Osteoblast (primary cell): ENCODE data around the gene CLSTN2. TPM values are rescaled to one million over a fixed set of nuclear protein-coding genes. Genes with fewer than 3 reads are reported as not detected.

Experiments used
- DNase-seq: peaks from one replicate; pipeline ENCODE4 v3.0.0; 2011; ENCODE audit warnings: low spot score, mixed read lengths; ENCODE audit not compliant: insufficient read length; ENCODE audit errors: missing footprints
- H2AFZ ChIP-seq: 2 replicates; pipeline ENCODE4 v1.6.0; 2011; ENCODE audit warnings: mild to moderate bottlenecking, low read length
- H3K27ac ChIP-seq: 2 replicates; pipeline ENCODE4 v1.5.1; 2011; ENCODE audit warnings: mild to moderate bottlenecking, low read depth, low read length, moderate library complexity
- H3K27me3 ChIP-seq: 2 replicates; pipeline ENCODE4 v1.6.0; 2012; ENCODE audit warnings: mild to moderate bottlenecking, control low read depth, inconsistent platforms, low read length, moderate library complexity; ENCODE audit not compliant: insufficient read depth
- H3K36me3 ChIP-seq: 2 replicates; pipeline ENCODE4 v1.5.1; 2011; ENCODE audit warnings: mild to moderate bottlenecking, low read length, control low read depth, moderate library complexity; ENCODE audit not compliant: insufficient read depth
- H3K4me1 ChIP-seq: 2 replicates; pipeline ENCODE4 v1.5.1; 2011; ENCODE audit warnings: mild to moderate bottlenecking, low read length, control low read depth, moderate library complexity; ENCODE audit not compliant: insufficient read depth
- H3K4me2 ChIP-seq: 2 replicates; pipeline ENCODE4 v1.6.0; 2011; ENCODE audit warnings: mild to moderate bottlenecking, low read length; ENCODE audit not compliant: insufficient read depth
- H3K4me3 ChIP-seq: fragments of 200-600 bp; sonication (generic); 3 replicates; pipeline ENCODE4 v1.5.1; 2012; ENCODE audit warnings: mild to moderate bottlenecking, low read length, inconsistent platforms; ENCODE audit not compliant: insufficient read depth
- H3K79me2 ChIP-seq: 2 replicates; pipeline ENCODE4 v1.6.0; 2012; ENCODE audit warnings: mild to moderate bottlenecking, low read length, control low read depth, inconsistent platforms; ENCODE audit not compliant: insufficient read depth
- H3K9me3 ChIP-seq: 2 replicates; pipeline ENCODE4 v1.5.1; 2011; ENCODE audit warnings: low read depth, low read length, control low read depth
- H4K20me1 ChIP-seq: 2 replicates; pipeline ENCODE4 v1.6.0; 2012; ENCODE audit warnings: mild to moderate bottlenecking, low read length, control low read depth; ENCODE audit not compliant: insufficient read depth
- total RNA-seq: library from RNA; depleted of rRNA; stranded (reverse); fragments of >200 nt; gene quantifications from 2 replicates; pipeline ENCODE4 v1.2.3, GENCODE V29; 2012
- TF ChIP-seq, protein P1 (sequence below): IDR thresholded peaks from 2 replicates; pipeline ENCODE4 v1.5.1; 2011; ENCODE audit warnings: mild to moderate bottlenecking, low read depth, low read length, moderate library complexity; ENCODE audit errors: extremely low read depth

CLSTN2 gene
- total RNA-seq, 1 donor, result under 0.01 TPM

DNA sequence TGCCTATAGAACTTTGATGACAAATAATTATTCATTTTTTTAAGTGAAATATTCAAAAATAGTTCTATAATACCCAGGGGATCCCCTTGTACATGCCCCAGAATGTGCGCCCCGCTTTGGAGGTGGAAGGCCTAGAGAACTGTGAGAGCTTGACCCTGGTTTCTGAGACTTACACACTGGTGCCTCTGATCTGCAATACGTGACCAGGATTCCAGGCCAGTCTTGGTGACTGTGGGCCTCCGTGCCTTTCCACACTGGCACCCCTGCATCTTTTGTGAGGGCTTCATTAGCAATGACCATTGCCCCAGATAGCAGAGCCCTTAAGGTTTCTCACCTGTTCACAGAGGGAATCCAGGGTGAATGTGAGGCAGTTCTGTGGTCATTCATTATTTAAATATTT lies 44.0 kb downstream of the CLSTN2 start:
- Histone ChIP-seq H3K27ac (no peak overlapping the region), H3K36me3 (no peaks in the 10 kb centered on the region), H3K9me3 (no peaks in the 10 kb centered on the region), H4K20me1 (no peaks in the 10 kb centered on the region), H3K27me3 (no peaks in the 10 kb centered on the region), H3K4me2 (no peak overlapping the region), H3K4me1 (no peaks in the 10 kb centered on the region), H3K4me3 (no peak overlapping the region), H3K79me2 (no peaks in the 10 kb centered on the region), H2AFZ (no peak overlapping the region)
- DNase-seq, result no peak
- TF ChIP-seq, protein P1, sequence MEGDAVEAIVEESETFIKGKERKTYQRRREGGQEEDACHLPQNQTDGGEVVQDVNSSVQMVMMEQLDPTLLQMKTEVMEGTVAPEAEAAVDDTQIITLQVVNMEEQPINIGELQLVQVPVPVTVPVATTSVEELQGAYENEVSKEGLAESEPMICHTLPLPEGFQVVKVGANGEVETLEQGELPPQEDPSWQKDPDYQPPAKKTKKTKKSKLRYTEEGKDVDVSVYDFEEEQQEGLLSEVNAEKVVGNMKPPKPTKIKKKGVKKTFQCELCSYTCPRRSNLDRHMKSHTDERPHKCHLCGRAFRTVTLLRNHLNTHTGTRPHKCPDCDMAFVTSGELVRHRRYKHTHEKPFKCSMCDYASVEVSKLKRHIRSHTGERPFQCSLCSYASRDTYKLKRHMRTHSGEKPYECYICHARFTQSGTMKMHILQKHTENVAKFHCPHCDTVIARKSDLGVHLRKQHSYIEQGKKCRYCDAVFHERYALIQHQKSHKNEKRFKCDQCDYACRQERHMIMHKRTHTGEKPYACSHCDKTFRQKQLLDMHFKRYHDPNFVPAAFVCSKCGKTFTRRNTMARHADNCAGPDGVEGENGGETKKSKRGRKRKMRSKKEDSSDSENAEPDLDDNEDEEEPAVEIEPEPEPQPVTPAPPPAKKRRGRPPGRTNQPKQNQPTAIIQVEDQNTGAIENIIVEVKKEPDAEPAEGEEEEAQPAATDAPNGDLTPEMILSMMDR, result no peak

- H3K9me3 ChIP-seq, result no peaks in the 10 kb centered on the region
- H4K20me1 ChIP-seq, result no peaks in the 10 kb centered on the region
- DNase-seq, result no peak
- no peaks in the 10 kb centered on the region for H3K27me3 ChIP-seq
- no peaks in the 10 kb centered on the region for H3K4me1 ChIP-seq
- no peak overlapping the region for H2AFZ ChIP-seq
- H3K36me3 ChIP-seq, result no peaks in the 10 kb centered on the region
- no peak overlapping the region for H3K27ac ChIP-seq
- TF ChIP-seq, protein P1, result no peak
- no peaks in the 10 kb centered on the region for H3K79me2 ChIP-seq
- H3K4me3 ChIP-seq, result no peak overlapping the region
- H3K4me2 ChIP-seq, result no peak overlapping the region
Measured at GRCh38 chr3:139979991-139980390, 45.0 kb downstream of the CLSTN2 start.

- H3K27ac ChIP-seq, result no peak overlapping the region
- no peaks in the 10 kb centered on the region for H3K36me3 ChIP-seq
- TF ChIP-seq, protein P1, result peak; percentile 15
- no peak overlapping the region for H2AFZ ChIP-seq
- no peaks in the 10 kb centered on the region for H3K4me1 ChIP-seq
- H4K20me1 ChIP-seq, result no peaks in the 10 kb centered on the region
- H3K27me3 ChIP-seq, result no peaks in the 10 kb centered on the region
- no peaks in the 10 kb centered on the region for H3K9me3 ChIP-seq
- H3K79me2 ChIP-seq, result no peaks in the 10 kb centered on the region
- DNase-seq, result no peak
- no peak overlapping the region for H3K4me2 ChIP-seq
- no peak overlapping the region for H3K4me3 ChIP-seq
Measured at GRCh38 chr3:139982404-139982803, 47.4 kb downstream of the CLSTN2 start.

- H2AFZ ChIP-seq, result no peak overlapping the region
- no peak overlapping the region for H3K27ac ChIP-seq
- H3K4me1 ChIP-seq, result no peaks in the 10 kb centered on the region
- no peak overlapping the region for H3K4me2 ChIP-seq
- H3K9me3 ChIP-seq, result no peaks in the 10 kb centered on the region
- no peaks in the 10 kb centered on the region for H3K36me3 ChIP-seq
- DNase-seq, result no peak
- H3K27me3 ChIP-seq, result no peaks in the 10 kb centered on the region
- TF ChIP-seq, protein P1, result no peak
- H3K79me2 ChIP-seq, result no peaks in the 10 kb centered on the region
- no peaks in the 10 kb centered on the region for H4K20me1 ChIP-seq
- H3K4me3 ChIP-seq, result no peak overlapping the region
Measured at GRCh38 chr3:139985576-139985975, 50.6 kb downstream of the CLSTN2 start.
